ENCODE data around the gene WDR88. TPM values are rescaled to one million over a fixed set of nuclear protein-coding genes. Genes with fewer than 3 reads are reported as not detected.

The WDR88 gene
- total and polyA plus RNA-seq, 2 donors (not counting 1 experiment from before 2014, with no cell fraction given): 0.47 TPM; not detected in 1

DNA sequence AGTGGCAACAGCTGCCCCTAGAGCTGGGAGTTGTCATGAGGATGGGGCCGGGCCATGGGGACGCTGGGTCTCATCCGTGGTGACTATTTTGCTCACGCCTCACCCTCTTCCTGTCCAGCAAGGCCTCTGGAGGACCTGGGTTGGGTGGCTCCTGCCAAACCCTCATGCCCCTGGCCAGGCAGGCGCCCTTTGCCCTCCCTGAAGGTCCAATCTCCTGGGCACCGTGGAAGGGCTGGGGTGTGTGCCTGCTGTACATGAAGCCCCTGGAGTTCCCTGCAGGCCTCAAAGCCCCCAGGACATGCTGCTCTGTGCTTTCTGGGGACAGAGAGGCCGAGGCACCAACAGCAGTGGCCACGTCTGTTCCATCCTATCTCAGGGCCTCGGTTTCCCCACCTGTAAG, 76.0 kb downstream of the WDR88 start:
- H3K4me2 ChIP-seq (replicated peaks; ENCODE audit: low read depth, low read length, poor library complexity, severe bottlenecking): no peak overlapping the region
- no peaks in the 10 kb centered on the region for H3K4me1 ChIP-seq (ENCODE audit: control insufficient read depth in 2 of 2, insufficient read depth in 2 of 2, low read length in 2 of 2)
- H3K27ac ChIP-seq (ENCODE audit: low read length in 2 of 2): no peak overlapping the region
- 91% methylated on average over 9 of the region's 9 CpGs for WGBS (ENCODE audit: insufficient coverage)
- H4K20me1 ChIP-seq (ENCODE audit: control insufficient read depth, insufficient read depth, low read length, poor library complexity, severe bottlenecking): no peaks in the 10 kb centered on the region
- no peak overlapping the region for H3K9ac ChIP-seq (ENCODE audit: low read length)
- H3K27ac Mint-ChIP-seq: no peak overlapping the region
- H3K9me3 Mint-ChIP-seq (ENCODE audit: insufficient read depth): no peaks in the 10 kb centered on the region
- H2AFZ ChIP-seq (ENCODE audit: insufficient read depth, low read depth, low read length, poor library complexity, severe bottlenecking): no peak overlapping the region
- CTCF ChIA-PET: no interaction called here
- ATAC-seq (ENCODE audit: low read depth) (no peak), DNase-seq (no peak)
- H3K9me3 ChIP-seq (ENCODE audit: control extremely low read depth in 1 of 3, control insufficient read depth in 2 of 3, insufficient read depth in 1 of 3, low read length in 2 of 3): no peaks in the 10 kb centered on the region
- H3K4me3 ChIP-seq (ENCODE audit: control extremely low read depth in 1 of 5, extremely low read depth in 1 of 5, insufficient read depth in 1 of 5, low read depth in 2 of 5, low read length in 4 of 5): no peak overlapping the region
- no peaks in the 10 kb centered on the region for H3K79me2 ChIP-seq (ENCODE audit: control insufficient read depth, insufficient read depth, low read length)
- H3K36me3 ChIP-seq (replicated peaks in 1 of 2; ENCODE audit: control extremely low read depth in 1 of 2, control insufficient read depth in 1 of 2, extremely low read depth in 1 of 2, insufficient read depth in 2 of 2, low read length in 1 of 2): no peaks in the 10 kb centered on the region
- H3K27me3 Mint-ChIP-seq: no peaks in the 10 kb centered on the region
- TF ChIP-seq CTCF (IDR thresholded peaks at IDR 0.05) (no peak), EZH2 (IDR thresholded peaks at IDR 0.05; ENCODE audit: borderline replicate concordance, insufficient read depth, low read depth, low read length, poor library complexity, severe bottlenecking) (no peak)
- H3K4me1 Mint-ChIP-seq: no peaks in the 10 kb centered on the region
- no peak overlapping the region for H3K4me3 Mint-ChIP-seq
- POLR2A ChIA-PET: no interaction called here
- intact Hi-C loops (cut with micrococcal nuclease): no loop called here
- H3K27me3 ChIP-seq (replicated peaks in 1 of 4; ENCODE audit: control extremely low read depth in 1 of 4, control insufficient read depth in 3 of 4, insufficient read depth in 4 of 4, low read length in 3 of 4): no peaks in the 10 kb centered on the region

- Mint-ChIP-seq H3K4me1 (no peaks in the 10 kb centered on the region), H3K27me3 (no peaks in the 10 kb centered on the region), H3K9me3 (ENCODE audit: insufficient read depth) (no peaks in the 10 kb centered on the region), H3K27ac (no peak overlapping the region), H3K4me3 (no peak overlapping the region)
- CTCF ChIA-PET: interaction anchor here (1.1 kb wide), 1 partner anchor 64 kb away, joined by 3 read pairs; no protein-coding TSS in a partner anchor
- POLR2A ChIA-PET: no interaction called here
- TF ChIP-seq CTCF (IDR thresholded peaks at IDR 0.05) (no peak), EZH2 (IDR thresholded peaks at IDR 0.05; ENCODE audit: borderline replicate concordance, insufficient read depth, low read depth, low read length, poor library complexity, severe bottlenecking) (no peak)
- intact Hi-C loops (cut with micrococcal nuclease): no loop called here
- 33% methylated on average over 9 of the region's 11 CpGs for WGBS (ENCODE audit: insufficient coverage)
- ATAC-seq (ENCODE audit: low read depth) (no peak), DNase-seq (no peak)
- Histone ChIP-seq H3K9me3 (ENCODE audit: control extremely low read depth in 1 of 3, control insufficient read depth in 2 of 3, insufficient read depth in 1 of 3, low read length in 2 of 3) (no peaks in the 10 kb centered on the region), H2AFZ (ENCODE audit: insufficient read depth, low read depth, low read length, poor library complexity, severe bottlenecking) (no peak overlapping the region), H3K79me2 (ENCODE audit: control insufficient read depth, insufficient read depth, low read length) (no peaks in the 10 kb centered on the region), H3K27me3 (replicated peaks in 1 of 4; ENCODE audit: control extremely low read depth in 1 of 4, control insufficient read depth in 3 of 4, insufficient read depth in 4 of 4, low read length in 3 of 4) (no peaks in the 10 kb centered on the region), H3K36me3 (replicated peaks in 1 of 2; ENCODE audit: control extremely low read depth in 1 of 2, control insufficient read depth in 1 of 2, extremely low read depth in 1 of 2, insufficient read depth in 2 of 2, low read length in 1 of 2) (no peaks in the 10 kb centered on the region), H3K4me3 (ENCODE audit: control extremely low read depth in 1 of 5, extremely low read depth in 1 of 5, insufficient read depth in 1 of 5, low read depth in 2 of 5, low read length in 4 of 5) (no peak overlapping the region), H3K9ac (ENCODE audit: low read length) (no peak overlapping the region), H3K27ac (ENCODE audit: low read length in 2 of 2) (no peak overlapping the region), H3K4me2 (replicated peaks; ENCODE audit: low read depth, low read length, poor library complexity, severe bottlenecking) (no peak overlapping the region), H3K4me1 (ENCODE audit: control insufficient read depth in 2 of 2, insufficient read depth in 2 of 2, low read length in 2 of 2) (no peaks in the 10 kb centered on the region), H4K20me1 (ENCODE audit: control insufficient read depth, insufficient read depth, low read length, poor library complexity, severe bottlenecking) (no peaks in the 10 kb centered on the region)
These were observed 76.5 kb downstream of the WDR88 start for GRCh38 chr19:33208371-33208895.
